Transverse colon (tissue), 4 donors: ENCODE data around the gene SRPRB.

Experiments used
- CTCF ChIP-seq, 5 experiments: fragments of 200-600 bp in 3 of 5; fragments of 450-650 bp in 2 of 5; sonication (generic) in 3 of 5; IDR thresholded peaks; 1 replicate in 2 of 5; 2 replicates in 3 of 5; pipeline ENCODE4 v1.5.1; 2016 to 2017; ENCODE audit warnings: antibody characterized with exemption in 5 of 5, inconsistent platforms in 3 of 5, mild to moderate bottlenecking in 2 of 5, moderate library complexity in 1 of 5
- EP300 ChIP-seq: sonication (generic); formaldehyde crosslinking; IDR thresholded peaks from one replicate; pipeline ENCODE4 v1.6.1; 2017; ENCODE audit warnings: antibody characterized with exemption, low read depth
- POLR2A ChIP-seq: fragments of 450-650 bp; IDR thresholded peaks from one replicate; pipeline ENCODE4 v1.6.1; 2016; ENCODE audit warnings: antibody characterized with exemption, mild to moderate bottlenecking, moderate library complexity
- POLR2AphosphoS5 ChIP-seq, 3 donors: sonication (generic); formaldehyde crosslinking; IDR thresholded peaks; one replicate each; pipeline ENCODE4 v1.6.1; 2016; ENCODE audit warnings: antibody characterized with exemption in 3 of 3

- TF ChIP-seq CTCF (IDR thresholded peaks at IDR 0.05), result no peak
- no peak for TF ChIP-seq EP300
- TF ChIP-seq POLR2A, result no peak
- TF ChIP-seq POLR2AphosphoS5 (IDR thresholded peaks at IDR 0.05), result no peak
These were observed 54.0 kb downstream of the SRPRB start for GRCh38 chr3:133859381-133860234.
